ENCODE data around the gene CXorf38. TPM values are rescaled to one million over a fixed set of nuclear protein-coding genes. Genes with fewer than 3 reads are reported as not detected.
"Not testable (repeated sequence)": the region's sequence is repeated elsewhere in the genome, so short reads cannot be mapped to it uniquely, and the experiment has no call there.

Gene CXorf38
- total RNA-seq, 2 experiments from 2014 or later = 17.5 to 17.7 TPM

- Mint-ChIP-seq H3K27me3 (no peaks in the 10 kb centered on the region), H3K4me3 (no peak overlapping the region), H3K36me3 (peaks cover 11% of the 10 kb centered on the region), H3K27ac (no peak overlapping the region), H3K9me3 (no peaks in the 10 kb centered on the region), H3K4me1 (no peaks in the 10 kb centered on the region)
- DNase-seq = no peak
These were observed 43.9 kb downstream of the CXorf38 start for GRCh38 chrX:40603446-40603845.

- not testable (repeated sequence) for H3K4me3 Mint-ChIP-seq, H3K9me3 Mint-ChIP-seq, H3K27me3 Mint-ChIP-seq
- Mint-ChIP-seq H3K27ac (peak overlapping the region; percentile 72), H3K4me1 (peaks cover 31% of the 10 kb centered on the region), H3K36me3 (peaks cover 17% of the 10 kb centered on the region)
- peak; percentile 33 for DNase-seq
These were observed 57.6 kb downstream of the CXorf38 start for GRCh38 chrX:40589616-40590321.

GRCh38 chrX:40587623-40588022 is 59.7 kb downstream of the CXorf38 start:
- H3K36me3 Mint-ChIP-seq, H3K27ac Mint-ChIP-seq: not testable (repeated sequence)

GRCh38 chrX:40582811-40583210 is 64.5 kb downstream of the CXorf38 start:
- Mint-ChIP-seq H3K9me3 (no peaks in the 10 kb centered on the region), H3K27ac (no peak overlapping the region), H3K4me1 (peaks cover 28% of the 10 kb centered on the region), H3K4me3 (peak overlapping the region; percentile 29), H3K27me3 (no peaks in the 10 kb centered on the region), H3K36me3 (peaks cover 2% of the 10 kb centered on the region)
- no peak for DNase-seq

More at GRCh38 chrX:40587623-40588022, 59.7 kb downstream of the CXorf38 start:
- H3K4me3 Mint-ChIP-seq, H3K9me3 Mint-ChIP-seq, H3K27me3 Mint-ChIP-seq, DNase-seq: not testable (repeated sequence)
- peaks cover 38% of the 10 kb centered on the region for H3K4me1 Mint-ChIP-seq

GRCh38 chrX:40582178-40582577 is 65.2 kb downstream of the CXorf38 start:
- H3K27ac Mint-ChIP-seq, H3K27me3 Mint-ChIP-seq: not testable (repeated sequence)

GRCh38 chrX:40581336-40581920 is 65.9 kb downstream of the CXorf38 start:
- Mint-ChIP-seq H3K27ac (peak overlapping the region; percentile 42), H3K36me3 (peaks cover 2% of the 10 kb centered on the region), H3K4me1 (peaks cover 23% of the 10 kb centered on the region), H3K4me3 (peak overlapping the region; percentile 75), H3K27me3 (no peaks in the 10 kb centered on the region), H3K9me3 (no peaks in the 10 kb centered on the region)
- DNase-seq = no peak

More at GRCh38 chrX:40582178-40582577, 65.2 kb downstream of the CXorf38 start:
- H3K9me3 Mint-ChIP-seq, DNase-seq, H3K36me3 Mint-ChIP-seq: not testable (repeated sequence)
- Mint-ChIP-seq H3K4me3 (peak overlapping the region; percentile 29), H3K4me1 (peaks cover 23% of the 10 kb centered on the region)

- H3K4me3 Mint-ChIP-seq = peak within 1 kb of the TSS; percentile 85
- H3K36me3 Mint-ChIP-seq = no peaks in the 10 kb centered on the region
- H3K27ac Mint-ChIP-seq = peak within 1 kb of the TSS; percentile 91
- peaks cover 17% of the 10 kb centered on the region for H3K4me1 Mint-ChIP-seq
- H3K9me3 Mint-ChIP-seq = no peaks in the 10 kb centered on the region
- H3K27me3 Mint-ChIP-seq = no peaks in the 10 kb centered on the region
- DNase-seq = peak; percentile 88
These were observed 66.6 kb downstream of the CXorf38 start, which contains the start of gene ATP6AP2 for GRCh38 chrX:40580537-40581335. TSS of gene ATP6AP2 (plus strand) at chrX:40580970. CDS start at chrX:40581066, 96 bp downstream.

- H3K4me1 Mint-ChIP-seq = peaks cover 17% of the 10 kb centered on the region
- H3K27me3 Mint-ChIP-seq = no peaks in the 10 kb centered on the region
- H3K27ac Mint-ChIP-seq = peak overlapping the region; percentile 91
- H3K36me3 Mint-ChIP-seq = no peaks in the 10 kb centered on the region
- no peak for DNase-seq
- peak overlapping the region; percentile 85 for H3K4me3 Mint-ChIP-seq
- H3K9me3 Mint-ChIP-seq = no peaks in the 10 kb centered on the region
These were observed 67.3 kb downstream of the CXorf38 start for GRCh38 chrX:40579900-40580536.

- no peak overlapping the region for H3K27ac Mint-ChIP-seq
- no peak overlapping the region for H3K4me3 Mint-ChIP-seq
- H3K4me1 Mint-ChIP-seq = peaks cover 17% of the 10 kb centered on the region
- H3K27me3 Mint-ChIP-seq = no peaks in the 10 kb centered on the region
- no peak for DNase-seq
- no peaks in the 10 kb centered on the region for H3K36me3 Mint-ChIP-seq
- no peaks in the 10 kb centered on the region for H3K9me3 Mint-ChIP-seq
These were observed 68.2 kb downstream of the CXorf38 start for GRCh38 chrX:40579141-40579540.

- Mint-ChIP-seq H3K27me3 (no peaks in the 10 kb centered on the region), H3K9me3 (no peaks in the 10 kb centered on the region), H3K36me3 (no peaks in the 10 kb centered on the region), H3K4me3 (no peak overlapping the region), H3K27ac (no peak overlapping the region), H3K4me1 (peaks cover 12% of the 10 kb centered on the region)
- DNase-seq = no peak
These were observed 69.2 kb downstream of the CXorf38 start for GRCh38 chrX:40578039-40578695.

Other genes with a start within 250 kb of the CXorf38 start
- gene ATP6AP2, start 66.6 kb downstream of the CXorf38 start, total RNA-seq = 10 to 100 TPM; 51.2 to 52.8 TPM
- not detected for gene MPC1L, start 24.1 kb downstream of the CXorf38 start, total RNA-seq
- gene MED14, start 88.0 kb upstream of the CXorf38 start, total RNA-seq = 10 to 100 TPM; 38.8 to 41.4 TPM

Data from activated naive CD8-positive, alpha-beta T cell treated with anti-CD3 and anti-CD28 coated beads for 36 hours (primary cell).